ENCODE measurements around the gene DCAF5. TPM values are rescaled to one million over a fixed set of nuclear protein-coding genes. Genes with fewer than 3 reads are reported as not detected.

The DCAF5 gene
- total RNA-seq, 1 experiment from 2014 or later, result 29.1 TPM

DNA sequence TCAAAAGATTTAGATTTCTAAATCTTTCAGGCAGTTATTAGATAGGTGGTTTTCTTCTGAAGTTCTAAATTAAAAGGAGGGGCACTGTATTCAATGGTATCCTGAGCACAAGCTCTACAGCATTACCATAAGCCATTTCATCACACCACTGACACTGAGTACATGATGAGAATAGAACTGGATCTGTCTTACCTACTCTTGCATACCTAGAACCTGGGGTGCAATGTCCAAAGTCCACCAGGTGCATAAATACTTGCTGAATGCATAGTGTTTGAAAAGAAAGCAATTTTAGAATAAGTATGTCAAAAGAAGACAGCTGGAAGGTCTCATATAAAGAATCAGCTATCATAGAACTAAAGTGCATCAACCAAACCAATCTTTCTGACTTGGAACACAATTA is 88.3 kb downstream of the DCAF5 start:
- H3K4me2 ChIP-seq, result no peak overlapping the region
- H3K9me3 ChIP-seq (ENCODE audit: insufficient read depth, low read depth), result no peaks in the 10 kb centered on the region
- intact Hi-C loops (cut with micrococcal nuclease; ENCODE audit: unreplicated experiment), result no loop called here
- H3K9me2 ChIP-seq (ENCODE audit: insufficient read depth), result no peaks in the 10 kb centered on the region
- BruUV-seq (replicated peaks), result no TSS peak
- POLR2A ChIA-PET (ENCODE audit: unreplicated experiment), result no interaction called here
- H4K20me1 ChIP-seq (ENCODE audit: insufficient read depth), result no peaks in the 10 kb centered on the region
- no peak for TF ChIP-seq EZH2 (IDR thresholded peaks at IDR 0.05; ENCODE audit: low read depth)
- TF ChIP-seq, protein P1, sequence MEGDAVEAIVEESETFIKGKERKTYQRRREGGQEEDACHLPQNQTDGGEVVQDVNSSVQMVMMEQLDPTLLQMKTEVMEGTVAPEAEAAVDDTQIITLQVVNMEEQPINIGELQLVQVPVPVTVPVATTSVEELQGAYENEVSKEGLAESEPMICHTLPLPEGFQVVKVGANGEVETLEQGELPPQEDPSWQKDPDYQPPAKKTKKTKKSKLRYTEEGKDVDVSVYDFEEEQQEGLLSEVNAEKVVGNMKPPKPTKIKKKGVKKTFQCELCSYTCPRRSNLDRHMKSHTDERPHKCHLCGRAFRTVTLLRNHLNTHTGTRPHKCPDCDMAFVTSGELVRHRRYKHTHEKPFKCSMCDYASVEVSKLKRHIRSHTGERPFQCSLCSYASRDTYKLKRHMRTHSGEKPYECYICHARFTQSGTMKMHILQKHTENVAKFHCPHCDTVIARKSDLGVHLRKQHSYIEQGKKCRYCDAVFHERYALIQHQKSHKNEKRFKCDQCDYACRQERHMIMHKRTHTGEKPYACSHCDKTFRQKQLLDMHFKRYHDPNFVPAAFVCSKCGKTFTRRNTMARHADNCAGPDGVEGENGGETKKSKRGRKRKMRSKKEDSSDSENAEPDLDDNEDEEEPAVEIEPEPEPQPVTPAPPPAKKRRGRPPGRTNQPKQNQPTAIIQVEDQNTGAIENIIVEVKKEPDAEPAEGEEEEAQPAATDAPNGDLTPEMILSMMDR (conservative IDR thresholded peaks at IDR 0.05), result no peak
- 0 out of 2 replicates have a peak, but pooled peaks cover 4% of the 10 kb centered on the region for H3F3A ChIP-seq (ENCODE audit: insufficient read depth, low read depth)
- H3K36me3 ChIP-seq (ENCODE audit: low read depth), result peaks cover 11% of the 10 kb centered on the region
- no peak overlapping the region for H2AFZ ChIP-seq
- no peaks in the 10 kb centered on the region for H3K79me2 ChIP-seq (ENCODE audit: low read depth)
- no peak for DNase-seq
- no peak overlapping the region for H3K4me3 ChIP-seq
- no peak overlapping the region for H3K27ac ChIP-seq
- 0 out of 2 replicates have a peak, but pooled peaks cover 6% of the 10 kb centered on the region for H3K4me1 ChIP-seq (replicated peaks; ENCODE audit: insufficient read depth)
- H3K27me3 ChIP-seq (ENCODE audit: insufficient read depth, low read depth), result no peaks in the 10 kb centered on the region
- CTCF ChIA-PET, result no interaction called here

DNA sequence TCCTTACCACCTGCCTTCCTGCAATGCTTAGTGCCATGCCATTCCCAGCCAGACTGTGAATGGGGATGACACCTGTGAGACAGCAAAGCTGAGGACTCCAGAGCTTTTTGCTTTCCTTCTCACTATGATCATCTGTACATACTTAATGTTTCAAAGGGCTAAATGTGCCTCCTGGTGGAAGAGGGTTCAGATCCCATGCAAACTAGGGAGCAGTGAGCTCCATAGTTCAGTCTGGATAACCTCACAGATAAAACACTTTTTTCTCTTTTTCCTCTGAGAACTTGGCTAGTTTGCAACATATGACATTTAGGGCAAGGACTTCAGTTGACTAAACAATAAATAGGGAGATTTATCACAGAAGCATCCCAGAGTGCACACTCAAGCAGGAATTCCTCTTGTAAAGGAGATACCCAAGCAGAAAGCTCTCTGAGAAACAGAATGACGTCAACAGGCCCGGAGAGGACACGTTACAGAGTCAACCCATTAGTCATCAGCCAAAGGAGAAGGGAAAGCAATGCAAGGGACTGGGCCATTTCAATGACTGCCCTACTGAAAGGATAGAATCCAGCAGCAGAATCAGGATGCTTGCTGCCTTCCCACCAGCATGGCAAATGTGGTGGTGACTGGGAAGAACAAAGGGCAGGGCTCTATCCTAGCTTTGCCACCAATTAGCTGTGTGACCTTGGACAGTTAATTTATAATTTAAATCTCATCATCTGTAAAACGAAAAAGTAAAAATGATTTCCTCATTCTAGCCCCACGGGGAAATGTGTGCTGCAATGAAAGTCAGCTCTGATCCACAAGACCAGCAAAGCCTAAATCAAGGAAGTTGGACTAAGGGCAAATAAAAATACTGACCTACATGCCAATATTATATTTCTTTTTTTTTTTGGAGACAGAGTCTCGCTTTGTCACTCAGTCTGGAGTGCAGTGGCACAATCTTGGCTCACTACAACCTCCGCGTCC is 93.0 kb downstream of the DCAF5 start:
- DNase-seq, result no peak
- no peaks in the 10 kb centered on the region for H3K79me2 ChIP-seq (ENCODE audit: low read depth)
- H3K4me3 ChIP-seq, result no peak overlapping the region
- H3K36me3 ChIP-seq (ENCODE audit: low read depth), result peaks cover 19% of the 10 kb centered on the region; the same call in 1 of the 2 replicates
- H3K27ac ChIP-seq, result no peak overlapping the region
- H3K27me3 ChIP-seq (ENCODE audit: insufficient read depth, low read depth), result no peaks in the 10 kb centered on the region
- TF ChIP-seq, protein P1 (conservative IDR thresholded peaks at IDR 0.05), result no peak
- no peak for TF ChIP-seq EZH2 (IDR thresholded peaks at IDR 0.05; ENCODE audit: low read depth)
- intact Hi-C loops (cut with micrococcal nuclease; ENCODE audit: unreplicated experiment), result no loop called here
- H3K4me1 ChIP-seq (replicated peaks; ENCODE audit: insufficient read depth), result no peaks in the 10 kb centered on the region
- no peaks in the 10 kb centered on the region for H4K20me1 ChIP-seq (ENCODE audit: insufficient read depth)
- BruUV-seq (replicated peaks), result no TSS peak
- CTCF ChIA-PET, result interaction anchor here (0.6 kb wide), 1 partner anchor 171 kb away, joined by 3 read pairs; no protein-coding TSS in a partner anchor
- H3K4me2 ChIP-seq, result no peak overlapping the region
- H2AFZ ChIP-seq, result no peak overlapping the region
- POLR2A ChIA-PET (ENCODE audit: unreplicated experiment), result no interaction called here
- H3K9me3 ChIP-seq (ENCODE audit: insufficient read depth, low read depth), result no peaks in the 10 kb centered on the region
- no peaks in the 10 kb centered on the region for H3K9me2 ChIP-seq (ENCODE audit: insufficient read depth)
- H3F3A ChIP-seq (ENCODE audit: insufficient read depth, low read depth), result 0 out of 2 replicates have a peak, but pooled peaks cover 4% of the 10 kb centered on the region

DNA sequence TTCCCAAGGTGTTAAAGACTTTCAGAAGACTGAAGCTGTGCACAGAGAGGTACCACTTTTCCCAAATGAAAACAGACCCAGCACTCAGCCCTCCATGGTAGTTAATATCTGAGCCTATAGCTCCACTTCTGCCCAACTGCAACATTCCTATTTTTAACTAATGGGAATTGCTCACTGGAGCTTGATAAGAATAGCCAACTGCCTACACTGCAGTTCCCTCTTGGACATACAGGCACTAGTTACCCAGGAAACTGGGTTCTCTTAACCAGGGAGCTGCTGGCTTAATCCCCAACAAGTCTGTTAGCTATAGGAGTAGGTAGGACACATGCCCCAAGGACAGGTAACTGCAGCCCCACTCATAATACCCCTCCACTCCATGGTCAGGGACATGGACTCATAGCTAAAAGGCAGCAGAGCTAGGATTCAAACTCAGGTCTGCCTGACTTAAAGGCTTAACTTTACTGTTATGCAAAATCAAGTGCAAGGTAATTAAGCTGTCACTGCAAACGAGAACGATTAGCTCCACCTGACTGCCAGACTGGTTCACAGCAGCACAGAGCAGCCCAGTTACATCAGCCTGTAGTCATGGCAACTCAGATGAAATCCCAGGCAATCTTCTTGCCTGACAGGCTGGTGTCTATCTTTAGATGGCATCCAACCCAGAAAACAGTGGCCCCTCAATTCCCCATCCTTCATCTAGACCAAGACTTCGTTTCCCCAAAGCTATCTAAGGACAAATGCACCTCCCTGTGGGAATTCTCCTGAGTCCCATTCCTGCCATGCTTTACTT is 96.7 kb downstream of the DCAF5 start:
- Histone ChIP-seq H3F3A (ENCODE audit: insufficient read depth, low read depth) (0 out of 2 replicates have a peak, but pooled peaks cover 4% of the 10 kb centered on the region), H4K20me1 (ENCODE audit: insufficient read depth) (no peaks in the 10 kb centered on the region), H3K27me3 (ENCODE audit: insufficient read depth, low read depth) (no peaks in the 10 kb centered on the region), H3K79me2 (ENCODE audit: low read depth) (no peaks in the 10 kb centered on the region), H3K27ac (no peak overlapping the region), H3K4me3 (no peak overlapping the region), H3K4me1 (replicated peaks; ENCODE audit: insufficient read depth) (peaks cover 3% of the 10 kb centered on the region), H3K4me2 (no peak overlapping the region), H3K9me3 (ENCODE audit: insufficient read depth, low read depth) (no peaks in the 10 kb centered on the region), H3K36me3 (ENCODE audit: low read depth) (peaks cover 16% of the 10 kb centered on the region; the same call in 1 of the 2 replicates), H2AFZ (no peak overlapping the region), H3K9me2 (ENCODE audit: insufficient read depth) (no peaks in the 10 kb centered on the region)
- ChIA-PET CTCF (no interaction called here), POLR2A (ENCODE audit: unreplicated experiment) (interaction anchor here (0.6 kb wide), 1 partner anchor 21 kb away, joined by 5 read pairs; no protein-coding TSS in a partner anchor)
- intact Hi-C loops (cut with micrococcal nuclease; ENCODE audit: unreplicated experiment), result no loop called here
- no TSS peak for BruUV-seq (replicated peaks)
- no peak for DNase-seq
- no peak for TF ChIP-seq EZH2 (IDR thresholded peaks at IDR 0.05; ENCODE audit: low read depth)
- TF ChIP-seq, protein P1 (conservative IDR thresholded peaks at IDR 0.05), result no peak
